Measurements from ENCODE around the gene SRCAP. TPM values are rescaled to one million over a fixed set of nuclear protein-coding genes. Genes with fewer than 3 reads are reported as not detected.

SRCAP gene
- total and polyA plus RNA-seq, 8 donors: 7.5 to 39.6 (median 27.4) TPM

DNA sequence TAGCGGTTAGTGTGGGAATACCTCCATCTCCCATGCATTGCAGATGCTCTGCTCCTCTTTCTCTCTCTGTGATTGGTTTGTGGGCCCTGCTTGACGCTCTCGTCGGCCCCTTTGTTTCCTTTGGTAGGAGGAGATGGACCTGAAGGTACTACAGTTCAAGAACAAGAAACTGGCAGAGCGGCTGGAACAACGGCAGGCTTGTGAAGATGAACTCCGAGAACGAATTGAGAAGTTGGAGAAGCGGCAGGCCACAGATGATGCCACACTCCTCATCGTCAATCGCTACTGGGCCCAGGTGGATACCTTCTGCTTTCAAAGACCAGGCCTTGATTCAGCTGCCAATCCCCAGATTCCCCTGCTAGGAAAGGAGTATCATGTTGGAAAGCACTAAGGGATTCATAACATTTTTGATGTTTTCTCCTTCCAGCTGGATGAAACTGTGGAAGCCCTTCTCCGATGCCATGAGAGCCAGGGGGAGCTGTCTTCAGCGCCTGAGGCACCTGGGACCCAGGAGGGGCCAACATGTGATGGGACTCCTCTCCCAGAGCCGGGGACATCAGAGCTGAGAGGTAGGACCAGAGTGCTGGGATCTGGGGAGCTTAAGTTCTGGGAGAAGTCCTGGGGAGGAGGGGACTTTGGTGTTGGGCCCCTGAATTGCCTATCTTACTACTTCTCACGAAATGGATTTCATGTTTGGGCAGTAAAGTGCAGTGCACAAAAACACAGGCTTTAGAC, 64.2 kb downstream of the SRCAP start:
- Histone ChIP-seq H3K4me1 (peaks cover 7 to 18% (median 13%) of the 10 kb centered on the region in 3 donors), H3K27me3 (no peaks in the 10 kb centered on the region), H3K36me3 (peaks cover 17 to 42% (median 35%) of the 10 kb centered on the region in 3 donors), H3K27ac (peak overlapping the region in 1 of 4 donors; percentile 79), H3K9me3 (no peaks in the 10 kb centered on the region), H3K4me3 (peak overlapping the region in 3 of 4 donors; percentile 67 to 91 (median 89))
- no peak for FAIRE-seq
- peak in 1 of 6 donors; percentile 37 for DNase-seq
- ATAC-seq: no peak
- TF ChIP-seq, protein P1, sequence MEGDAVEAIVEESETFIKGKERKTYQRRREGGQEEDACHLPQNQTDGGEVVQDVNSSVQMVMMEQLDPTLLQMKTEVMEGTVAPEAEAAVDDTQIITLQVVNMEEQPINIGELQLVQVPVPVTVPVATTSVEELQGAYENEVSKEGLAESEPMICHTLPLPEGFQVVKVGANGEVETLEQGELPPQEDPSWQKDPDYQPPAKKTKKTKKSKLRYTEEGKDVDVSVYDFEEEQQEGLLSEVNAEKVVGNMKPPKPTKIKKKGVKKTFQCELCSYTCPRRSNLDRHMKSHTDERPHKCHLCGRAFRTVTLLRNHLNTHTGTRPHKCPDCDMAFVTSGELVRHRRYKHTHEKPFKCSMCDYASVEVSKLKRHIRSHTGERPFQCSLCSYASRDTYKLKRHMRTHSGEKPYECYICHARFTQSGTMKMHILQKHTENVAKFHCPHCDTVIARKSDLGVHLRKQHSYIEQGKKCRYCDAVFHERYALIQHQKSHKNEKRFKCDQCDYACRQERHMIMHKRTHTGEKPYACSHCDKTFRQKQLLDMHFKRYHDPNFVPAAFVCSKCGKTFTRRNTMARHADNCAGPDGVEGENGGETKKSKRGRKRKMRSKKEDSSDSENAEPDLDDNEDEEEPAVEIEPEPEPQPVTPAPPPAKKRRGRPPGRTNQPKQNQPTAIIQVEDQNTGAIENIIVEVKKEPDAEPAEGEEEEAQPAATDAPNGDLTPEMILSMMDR (IDR thresholded peaks at IDR 0.05): no peak
- WGBS, 2 donors: 45 to 50% methylated on average over 15 of the region's 15 CpGs
- intact Hi-C loops (cut with DNase I): loop anchor here in 1 of 3 donors (10.0 kb wide), 1 partner anchor 112 kb away; no protein-coding TSS in a partner anchor

DNA sequence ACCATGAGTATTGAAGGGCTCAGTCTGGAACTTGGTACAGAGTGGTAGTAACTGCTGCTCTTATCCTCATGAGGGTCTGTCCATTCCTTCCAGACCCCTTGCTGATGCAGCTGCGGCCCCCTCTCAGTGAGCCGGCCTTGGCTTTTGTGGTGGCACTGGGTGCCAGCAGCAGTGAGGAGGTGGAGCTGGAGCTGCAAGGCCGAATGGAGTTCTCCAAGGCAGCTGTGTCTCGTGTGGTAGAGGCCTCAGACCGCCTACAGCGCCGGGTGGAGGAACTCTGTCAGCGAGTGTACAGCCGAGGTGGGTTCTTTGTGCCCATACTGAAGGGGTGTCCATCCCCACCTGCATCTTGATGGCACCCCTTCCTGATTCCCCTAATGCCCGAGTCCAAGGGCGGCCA, 65.1 kb downstream of the SRCAP start:
- Histone ChIP-seq H3K27ac (no peak overlapping the region), H3K4me1 (peaks cover 7 to 18% (median 13%) of the 10 kb centered on the region in 3 donors), H3K27me3 (no peaks in the 10 kb centered on the region), H3K4me3 (no peak overlapping the region), H3K36me3 (peaks cover 17 to 51% (median 44%) of the 10 kb centered on the region in 3 donors), H3K9me3 (no peaks in the 10 kb centered on the region)
- ATAC-seq (no peak), DNase-seq (peak in 1 of 6 donors; percentile 44), FAIRE-seq (no peak)
- TF ChIP-seq, protein P1 (IDR thresholded peaks at IDR 0.05): no peak
- 82 to 91% methylated on average over 11 of the region's 11 CpGs for WGBS, 2 donors
- intact Hi-C loops (cut with DNase I): loop anchor here in 1 of 3 donors (10.0 kb wide), 1 partner anchor 111 kb away; no protein-coding TSS in a partner anchor

DNA sequence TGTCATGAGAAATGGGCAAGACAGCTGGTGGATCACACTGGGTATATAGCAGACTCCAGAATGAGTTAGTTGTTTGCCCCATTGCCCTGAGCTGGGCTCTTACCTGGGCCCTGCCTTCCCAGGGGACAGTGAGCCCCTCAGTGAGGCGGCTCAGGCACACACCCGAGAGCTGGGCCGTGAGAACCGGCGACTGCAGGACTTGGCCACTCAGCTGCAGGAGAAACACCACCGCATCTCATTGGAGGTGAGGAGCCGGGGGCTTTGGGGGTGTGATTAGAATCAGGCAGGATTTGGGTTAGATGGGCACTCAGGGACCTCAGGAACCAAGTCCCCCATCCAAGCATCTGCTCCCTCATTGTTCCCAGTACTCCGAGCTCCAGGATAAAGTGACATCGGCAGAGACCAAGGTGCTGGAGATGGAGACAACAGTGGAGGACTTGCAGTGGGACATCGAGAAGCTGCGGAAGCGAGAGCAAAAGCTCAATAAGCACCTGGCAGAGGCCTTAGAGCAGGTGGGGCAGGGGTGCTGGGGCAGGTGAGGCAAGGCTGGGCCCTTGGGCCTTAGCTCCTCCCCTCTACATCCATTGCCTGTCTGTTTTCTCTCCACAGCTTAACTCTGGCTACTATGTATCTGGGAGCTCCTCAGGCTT, 66.0 kb downstream of the SRCAP start:
- peaks cover 7 to 18% (median 13%) of the 10 kb centered on the region in 3 donors for H3K4me1 ChIP-seq
- no peak for ATAC-seq
- no peak overlapping the region for H3K4me3 ChIP-seq
- 88 to 91% methylated on average over 12 of the region's 12 CpGs for WGBS, 2 donors
- peak in 1 of 6 donors; percentile 42 for DNase-seq
- no peak for FAIRE-seq
- no peaks in the 10 kb centered on the region for H3K9me3 ChIP-seq
- H3K27me3 ChIP-seq: no peaks in the 10 kb centered on the region
- H3K27ac ChIP-seq: no peak overlapping the region
- H3K36me3 ChIP-seq: peaks cover 17 to 60% (median 48%) of the 10 kb centered on the region in 3 donors
- TF ChIP-seq, protein P1 (IDR thresholded peaks at IDR 0.05): no peak
- intact Hi-C loops (cut with DNase I): loop anchor here in 1 of 3 donors (10.0 kb wide), 1 partner anchor 110 kb away; no protein-coding TSS in a partner anchor

DNA sequence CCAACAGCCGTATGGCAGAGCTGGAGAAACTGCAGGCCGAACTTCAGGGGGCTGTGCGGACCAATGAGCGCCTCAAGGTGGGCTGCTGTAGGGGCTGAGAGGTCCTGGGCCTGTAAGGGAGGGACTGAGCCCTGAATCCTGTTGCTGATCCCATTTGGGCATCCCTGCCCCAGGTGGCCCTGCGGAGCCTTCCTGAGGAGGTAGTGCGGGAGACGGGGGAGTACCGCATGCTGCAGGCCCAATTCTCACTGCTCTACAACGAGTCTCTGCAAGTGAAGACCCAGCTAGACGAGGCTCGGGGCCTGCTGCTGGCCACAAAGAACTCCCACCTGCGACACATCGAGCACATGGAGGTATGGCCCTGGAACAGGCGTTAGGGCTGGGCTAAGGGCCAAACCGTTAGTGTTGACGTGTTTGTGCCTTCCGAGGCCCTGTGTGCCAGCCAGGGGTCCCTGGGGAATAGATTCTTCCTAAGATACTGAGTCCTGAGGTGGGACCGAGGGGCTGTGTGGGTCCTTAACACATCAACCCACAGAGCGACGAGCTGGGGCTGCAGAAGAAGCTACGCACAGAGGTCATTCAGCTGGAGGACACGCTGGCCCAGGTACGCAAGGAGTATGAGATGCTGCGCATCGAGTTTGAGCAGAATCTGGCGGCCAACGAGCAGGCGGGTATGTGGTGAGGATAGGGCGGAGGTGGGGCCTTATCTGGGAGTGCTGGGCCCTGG, 67.4 kb downstream of the SRCAP start:
- FAIRE-seq: no peak

More for the DNA sequence above, 67.4 kb downstream of the SRCAP start:
- Histone ChIP-seq H3K4me3 (no peak overlapping the region), H3K36me3 (peaks cover 19 to 72% (median 56%) of the 10 kb centered on the region in 3 donors), H3K27me3 (no peaks in the 10 kb centered on the region), H3K27ac (no peak overlapping the region), H3K9me3 (no peaks in the 10 kb centered on the region), H3K4me1 (peaks cover 7 to 9% (median 7%) of the 10 kb centered on the region in 3 donors)
- no peak for ATAC-seq
- 88 to 92% methylated on average over 29 of the region's 29 CpGs for WGBS, 2 donors
- peak in 1 of 6 donors; percentile 28 for DNase-seq
- TF ChIP-seq, protein P1 (IDR thresholded peaks at IDR 0.05): no peak
- intact Hi-C loops (cut with DNase I): loop anchor here in 1 of 3 donors (10.0 kb wide), 1 partner anchor 108 kb away; no protein-coding TSS in a partner anchor

Data from pancreas (tissue), 10 donors.